Muscle of leg (tissue), 11 donors: Measurements from ENCODE around the gene COL7A1. TPM values are rescaled to one million over a fixed set of nuclear protein-coding genes. Genes with fewer than 3 reads are reported as not detected.

ENCODE experiments used
- DNase-seq: peaks from one replicate; pipeline ENCODE4 v3.0.0; 2013
- H3K27ac ChIP-seq: one replicate; pipeline ENCODE4 v1.5.1; 2013; ENCODE audit warnings: mild to moderate bottlenecking, low read length, control low read depth
- H3K27me3 ChIP-seq: one replicate; pipeline ENCODE4 v1.6.1; 2013; ENCODE audit warnings: low read length; ENCODE audit not compliant: control insufficient read depth, insufficient read depth
- H3K36me3 ChIP-seq: one replicate; pipeline ENCODE4 v1.6.1; 2013; ENCODE audit warnings: low read length; ENCODE audit not compliant: control insufficient read depth, insufficient read depth
- H3K4me1 ChIP-seq: one replicate; pipeline ENCODE4 v1.6.1; 2013; ENCODE audit warnings: low read length; ENCODE audit not compliant: control insufficient read depth, insufficient read depth
- H3K4me3 ChIP-seq: one replicate; pipeline ENCODE4 v1.5.1; 2013; ENCODE audit warnings: low read length, control low read depth
- H3K9me3 ChIP-seq: replicated peaks from 2 replicates; pipeline ENCODE4 v1.6.1; 2013; ENCODE audit warnings: low read depth, low read length; ENCODE audit not compliant: control insufficient read depth
- WGBS: methylation state at CpG from one replicate; pipeline ENCODE4 v1.1.5; 2013; ENCODE audit warnings: missing lambda C conversion rate; ENCODE audit not compliant: insufficient coverage; 5-methylcytosine and 5-hydroxymethylcytosine counted together
- polyA plus RNA-seq, 8 donors: library from polyadenylated mRNA; unstranded; fragments of 120-200 nt; gene quantifications; one replicate each; pipeline versions ENCODE4 v1.2.1 to v1.2.3, GENCODE V29; 2013; ENCODE audit warnings: inconsistent platforms in 1 of 8, low replicate concordance in 1 of 8; ENCODE audit not compliant: insufficient read length in 8 of 8, insufficient read depth in 1 of 8
- total RNA-seq: library from RNA; stranded (reverse); fragments of 120-200 nt; gene quantifications from one replicate; pipeline ENCODE4 v1.2.4, GENCODE V29; 2013

COL7A1 gene
- total and polyA plus RNA-seq, 9 donors, result 3.1 to 37.0 (median 7.6) TPM

GRCh38 chr3:48564667-48565066 is 30.5 kb downstream of the COL7A1 start:
- Histone ChIP-seq H3K36me3 (no peaks in the 10 kb centered on the region), H3K4me3 (no peak overlapping the region), H3K4me1 (peaks cover 38% of the 10 kb centered on the region), H3K27me3 (no peaks in the 10 kb centered on the region), H3K27ac (no peak overlapping the region), H3K9me3 (no peaks in the 10 kb centered on the region)
- 78% methylated on average over 8 of the region's 11 CpGs for WGBS
- DNase-seq, result no peak

- no peak overlapping the region for H3K27ac ChIP-seq
- no peak for DNase-seq
- H3K27me3 ChIP-seq, result no peaks in the 10 kb centered on the region
- H3K36me3 ChIP-seq, result no peaks in the 10 kb centered on the region
- H3K9me3 ChIP-seq, result no peaks in the 10 kb centered on the region
- no peak overlapping the region for H3K4me3 ChIP-seq
- peaks cover 44% of the 10 kb centered on the region for H3K4me1 ChIP-seq
- 88% methylated on average over 3 of the region's 10 CpGs for WGBS
These were observed 31.1 kb downstream of the COL7A1 start for GRCh38 chr3:48564022-48564421.

GRCh38 chr3:48563382-48563918 is 31.7 kb downstream of the COL7A1 start, which contains the start of gene UCN2:
TSS of gene UCN2 (minus strand) at chr3:48563781. CDS start at chr3:48563124, 657 bp downstream.
- DNase-seq, result no peak
- peaks cover 50% of the 10 kb centered on the region for H3K4me1 ChIP-seq
- H3K27ac ChIP-seq, result no peak within 1 kb of the TSS
- H3K4me3 ChIP-seq, result no peak within 1 kb of the TSS
- no peaks in the 10 kb centered on the region for H3K27me3 ChIP-seq
- WGBS, result 67% methylated on average over 4 of the region's 6 CpGs
- H3K9me3 ChIP-seq, result no peaks in the 10 kb centered on the region
- no peaks in the 10 kb centered on the region for H3K36me3 ChIP-seq

GRCh38 chr3:48562367-48563095 is 32.6 kb downstream of the COL7A1 start:
- Histone ChIP-seq H3K4me3 (no peak overlapping the region), H3K9me3 (no peaks in the 10 kb centered on the region), H3K27me3 (no peaks in the 10 kb centered on the region), H3K36me3 (no peaks in the 10 kb centered on the region), H3K4me1 (peaks cover 56% of the 10 kb centered on the region), H3K27ac (no peak overlapping the region)
- no peak for DNase-seq
- WGBS, result 84% methylated on average over 20 of the region's 20 CpGs

GRCh38 chr3:48561045-48561736 is 33.9 kb downstream of the COL7A1 start:
- Histone ChIP-seq H3K4me3 (peak overlapping the region; percentile 36), H3K9me3 (no peaks in the 10 kb centered on the region), H3K4me1 (peaks cover 62% of the 10 kb centered on the region), H3K36me3 (no peaks in the 10 kb centered on the region), H3K27ac (peak overlapping the region; percentile 93), H3K27me3 (no peaks in the 10 kb centered on the region)
- WGBS, result 33% methylated on average over 20 of the region's 21 CpGs
- DNase-seq, result peak; percentile 68

- H3K27ac ChIP-seq, result peak overlapping the region; percentile 93
- H3K4me1 ChIP-seq, result peaks cover 62% of the 10 kb centered on the region
- H3K27me3 ChIP-seq, result no peaks in the 10 kb centered on the region
- H3K9me3 ChIP-seq, result no peaks in the 10 kb centered on the region
- peak; percentile 67 for DNase-seq
- peak overlapping the region; percentile 36 for H3K4me3 ChIP-seq
- H3K36me3 ChIP-seq, result no peaks in the 10 kb centered on the region
- 3% methylated on average over 5 of the region's 5 CpGs for WGBS
These were observed 34.5 kb downstream of the COL7A1 start for GRCh38 chr3:48560648-48561018.

GRCh38 chr3:48558493-48559134 is 36.5 kb downstream of the COL7A1 start:
- Histone ChIP-seq H3K4me3 (no peak overlapping the region), H3K9me3 (no peaks in the 10 kb centered on the region), H3K27ac (peak overlapping the region; percentile 16), H3K27me3 (no peaks in the 10 kb centered on the region), H3K4me1 (peaks cover 52% of the 10 kb centered on the region), H3K36me3 (peaks cover 5% of the 10 kb centered on the region)
- DNase-seq, result peak; percentile 52
- 84% methylated on average over 3 of the region's 6 CpGs for whole genome bisulfite sequencing

- peak; percentile 100 for DNase-seq
- H3K27ac ChIP-seq, result peak within 1 kb of the TSS; percentile 77
- peaks cover 5% of the 10 kb centered on the region for H3K36me3 ChIP-seq
- H3K27me3 ChIP-seq, result no peaks in the 10 kb centered on the region
- H3K4me3 ChIP-seq, result peak within 1 kb of the TSS; percentile 48
- no peaks in the 10 kb centered on the region for H3K9me3 ChIP-seq
- H3K4me1 ChIP-seq, result peaks cover 58% of the 10 kb centered on the region
- WGBS, result under 1% methylated on average over 51 of the region's 53 CpGs
These were observed 38.1 kb downstream of the COL7A1 start, which contains the start of gene PFKFB4 for GRCh38 chr3:48556796-48557626. TSS of gene PFKFB4 (minus strand) at chr3:48556803. CDS start at chr3:48556777, 26 bp downstream.

GRCh38 chr3:48555949-48556795 is 39.0 kb downstream of the COL7A1 start:
- no peak for DNase-seq
- Histone ChIP-seq H3K36me3 (peaks cover 5% of the 10 kb centered on the region), H3K9me3 (no peaks in the 10 kb centered on the region), H3K4me1 (peaks cover 57% of the 10 kb centered on the region), H3K27me3 (no peaks in the 10 kb centered on the region), H3K4me3 (peak overlapping the region; percentile 48), H3K27ac (peak overlapping the region; percentile 77)
- WGBS, result 16% methylated on average over 28 of the region's 29 CpGs
